HEK293 (cell line): Measurements from ENCODE around the gene LGALS12.

Source experiments
- HOXA7 ChIP-seq: sonication (generic); formaldehyde crosslinking; IDR thresholded peaks from 2 replicates; pipeline ENCODE4 v1.8.1; 2022; ENCODE audit warnings: missing genetic modification reagents, borderline replicate concordance
- SETDB1 ChIP-seq: IDR thresholded peaks from one replicate; pipeline ENCODE4 v1.6.1; 2017; ENCODE audit warnings: mild to moderate bottlenecking, low read length, moderate library complexity, mixed read lengths; ENCODE audit not compliant: insufficient read length
- TCF7L2 ChIP-seq: IDR thresholded peaks from 2 replicates; pipeline ENCODE4 v1.6.1; 2011; ENCODE audit warnings: low read depth, mild to moderate bottlenecking, inconsistent platforms, low read length, moderate library complexity, borderline replicate concordance
- ZBTB1 ChIP-seq: fragments of 450-650 bp; formaldehyde crosslinking; IDR thresholded peaks from 2 replicates; pipeline ENCODE4 v1.5.1; 2016; ENCODE audit warnings: missing biosample characterization, missing genetic modification characterization
- ZNF274 ChIP-seq, 2 experiments: fragments of 200-500 bp in 1 of 2; fragments of 450-650 bp in 1 of 2; sonication (Bioruptor generic) in 1 of 2; formaldehyde crosslinking in 1 of 2; IDR thresholded peaks; 2 replicates each; pipeline versions ENCODE4 v1.5.1 to v1.6.1; 2014 to 2016; ENCODE audit warnings: borderline replicate concordance in 1 of 2, inconsistent platforms in 1 of 2, low read length in 1 of 2, missing biosample characterization in 1 of 2, missing genetic modification characterization in 1 of 2
- ZNF366 ChIP-seq: fragments of 450-650 bp; formaldehyde crosslinking; conservative IDR thresholded peaks from 2 replicates; pipeline ENCODE4 v1.5.1; 2016; ENCODE audit warnings: missing biosample characterization, missing genetic modification characterization
- ZNF394 ChIP-seq: fragments of 450-650 bp; formaldehyde crosslinking; IDR thresholded peaks from 2 replicates; pipeline ENCODE4 v1.5.1; 2016; ENCODE audit warnings: missing biosample characterization, missing genetic modification characterization, mild to moderate bottlenecking, moderate library complexity, borderline replicate concordance
- ZNF670 ChIP-seq: fragments of 450-650 bp; formaldehyde crosslinking; IDR thresholded peaks from 2 replicates; pipeline ENCODE4 v1.5.1; 2016; ENCODE audit warnings: missing biosample characterization, missing genetic modification characterization, low read depth
- ZNF701 ChIP-seq: fragments of 450-650 bp; formaldehyde crosslinking; IDR thresholded peaks from 2 replicates; pipeline ENCODE4 v1.5.1; 2016; ENCODE audit warnings: missing biosample characterization, missing genetic modification characterization
- ZNF785 ChIP-seq: fragments of 450-650 bp; formaldehyde crosslinking; IDR thresholded peaks from 2 replicates; pipeline ENCODE4 v1.5.1; 2016; ENCODE audit warnings: missing biosample characterization, missing genetic modification characterization
- TF ChIP-seq, protein P1 (sequence below): fragments of 450-650 bp; formaldehyde crosslinking; IDR thresholded peaks from 2 replicates; pipeline ENCODE4 v1.5.1; 2016; ENCODE audit warnings: missing biosample characterization, missing genetic modification characterization
- TF ChIP-seq, protein P2 (sequence below): fragments of 450-650 bp; formaldehyde crosslinking; IDR thresholded peaks from 2 replicates; pipeline ENCODE4 v1.5.1; 2017; ENCODE audit warnings: missing biosample characterization, missing genetic modification characterization

DNA sequence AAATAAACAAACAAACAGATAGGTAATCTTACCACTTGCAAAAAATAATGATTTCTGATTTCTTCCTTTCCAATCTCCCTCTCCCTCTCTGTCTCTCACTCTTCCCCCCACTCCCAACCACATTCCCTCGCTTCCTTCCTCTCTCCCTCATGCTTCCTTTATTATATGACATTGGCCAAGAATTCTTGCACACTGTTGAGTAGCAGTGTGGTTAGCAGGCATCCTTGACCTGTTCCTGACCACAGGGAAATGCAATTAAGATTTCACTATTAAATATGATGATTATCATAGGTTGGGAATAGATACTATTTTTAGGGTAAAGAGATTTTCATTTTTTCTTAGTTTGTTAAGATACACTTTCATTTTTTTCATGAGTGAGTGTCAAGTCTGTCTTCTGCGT is 16.0 kb downstream of the LGALS12 start:
- TF ChIP-seq, protein P1, sequence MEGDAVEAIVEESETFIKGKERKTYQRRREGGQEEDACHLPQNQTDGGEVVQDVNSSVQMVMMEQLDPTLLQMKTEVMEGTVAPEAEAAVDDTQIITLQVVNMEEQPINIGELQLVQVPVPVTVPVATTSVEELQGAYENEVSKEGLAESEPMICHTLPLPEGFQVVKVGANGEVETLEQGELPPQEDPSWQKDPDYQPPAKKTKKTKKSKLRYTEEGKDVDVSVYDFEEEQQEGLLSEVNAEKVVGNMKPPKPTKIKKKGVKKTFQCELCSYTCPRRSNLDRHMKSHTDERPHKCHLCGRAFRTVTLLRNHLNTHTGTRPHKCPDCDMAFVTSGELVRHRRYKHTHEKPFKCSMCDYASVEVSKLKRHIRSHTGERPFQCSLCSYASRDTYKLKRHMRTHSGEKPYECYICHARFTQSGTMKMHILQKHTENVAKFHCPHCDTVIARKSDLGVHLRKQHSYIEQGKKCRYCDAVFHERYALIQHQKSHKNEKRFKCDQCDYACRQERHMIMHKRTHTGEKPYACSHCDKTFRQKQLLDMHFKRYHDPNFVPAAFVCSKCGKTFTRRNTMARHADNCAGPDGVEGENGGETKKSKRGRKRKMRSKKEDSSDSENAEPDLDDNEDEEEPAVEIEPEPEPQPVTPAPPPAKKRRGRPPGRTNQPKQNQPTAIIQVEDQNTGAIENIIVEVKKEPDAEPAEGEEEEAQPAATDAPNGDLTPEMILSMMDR = no peak
- TF ChIP-seq SETDB1 = no peak
- TF ChIP-seq ZNF366 (tag by site-specific recombination) = no peak
- TF ChIP-seq ZBTB1 (tag by site-specific recombination) = no peak
- TF ChIP-seq ZNF394 (tag by site-specific recombination) = no peak
- TF ChIP-seq, protein P2, sequence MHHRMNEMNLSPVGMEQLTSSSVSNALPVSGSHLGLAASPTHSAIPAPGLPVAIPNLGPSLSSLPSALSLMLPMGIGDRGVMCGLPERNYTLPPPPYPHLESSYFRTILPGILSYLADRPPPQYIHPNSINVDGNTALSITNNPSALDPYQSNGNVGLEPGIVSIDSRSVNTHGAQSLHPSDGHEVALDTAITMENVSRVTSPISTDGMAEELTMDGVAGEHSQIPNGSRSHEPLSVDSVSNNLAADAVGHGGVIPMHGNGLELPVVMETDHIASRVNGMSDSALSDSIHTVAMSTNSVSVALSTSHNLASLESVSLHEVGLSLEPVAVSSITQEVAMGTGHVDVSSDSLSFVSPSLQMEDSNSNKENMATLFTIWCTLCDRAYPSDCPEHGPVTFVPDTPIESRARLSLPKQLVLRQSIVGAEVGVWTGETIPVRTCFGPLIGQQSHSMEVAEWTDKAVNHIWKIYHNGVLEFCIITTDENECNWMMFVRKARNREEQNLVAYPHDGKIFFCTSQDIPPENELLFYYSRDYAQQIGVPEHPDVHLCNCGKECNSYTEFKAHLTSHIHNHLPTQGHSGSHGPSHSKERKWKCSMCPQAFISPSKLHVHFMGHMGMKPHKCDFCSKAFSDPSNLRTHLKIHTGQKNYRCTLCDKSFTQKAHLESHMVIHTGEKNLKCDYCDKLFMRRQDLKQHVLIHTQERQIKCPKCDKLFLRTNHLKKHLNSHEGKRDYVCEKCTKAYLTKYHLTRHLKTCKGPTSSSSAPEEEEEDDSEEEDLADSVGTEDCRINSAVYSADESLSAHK (tag by site-specific recombination) = no peak
- no peak for TF ChIP-seq ZNF701 (tag by site-specific recombination)
- TF ChIP-seq ZNF670 (tag by site-specific recombination) = no peak
- no peak for TF ChIP-seq HOXA7 (CRISPR knock-in tag)
- TF ChIP-seq TCF7L2 = no peak
- TF ChIP-seq ZNF785 (tag by site-specific recombination) = no peak
- no peak for TF ChIP-seq ZNF274 (IDR thresholded peaks at IDR 0.05; ENCODE audit: low read length)
- TF ChIP-seq ZNF274 (tag by site-specific recombination; IDR thresholded peaks at IDR 0.05; ENCODE audit: borderline replicate concordance) = no peak
